A549 (cell line): ENCODE measurements around the gene PREX1. TPM values are rescaled to one million over a fixed set of nuclear protein-coding genes. Genes with fewer than 3 reads are reported as not detected.

Source experiments
- ATAC-seq, 2 experiments: fragments of 200-7000 bp in 1 of 2; fragments of >200 bp in 1 of 2; cut with Nextera tagmentation in 1 of 2; cut with Tn5 transposase in 1 of 2; 3 replicates each; pipeline versions ENCODE4 v1.8.0 to v1.9.1; 2018 to 2020; ENCODE audit warnings: mild to moderate bottlenecking in 1 of 2, moderate library complexity in 1 of 2
- CTCF ChIA-PET: fragments of 300-600 bp; sonication (Branson Sonifier 250); formaldehyde crosslinking; extraction: SDS; loops from one replicate; lab custom pipeline; 2021; ENCODE audit warnings: antibody characterized with exemption, inconsistent platforms; lab: Yijun Ruan, JAX
- POLR2A ChIA-PET: fragments of 350-600 bp; formaldehyde crosslinking; extraction: SDS; loops from one replicate; lab custom pipeline; 2021; ENCODE audit warnings: antibody characterized with exemption, inconsistent platforms; lab: Yijun Ruan, JAX
- DNase-seq, 2 experiments: peaks; one replicate each; pipeline versions ENCODE4 v3.0.0 to v3.0.0-alpha.2; 2011 to 2016; ENCODE audit warnings: low read depth in 1 of 2, low spot score in 1 of 2
- FAIRE-seq: peaks from 2 replicates; lab custom pipeline; 2011; peaks lifted over from hg19 to GRCh38; lab: Jason Lieb, UNC
- H3K27ac ChIP-seq, 2 experiments: fragments of >200 bp; sonication (Bioruptor Twin); formaldehyde crosslinking; 3 replicates each; pipeline ENCODE4 v1.5.1; 2016 to 2017
- H3K4me1 ChIP-seq: fragments of >200 bp; sonication (Bioruptor Twin); formaldehyde crosslinking; 3 replicates; pipeline ENCODE4 v1.6.1; 2016
- H3K4me2 ChIP-seq: fragments of >200 bp; sonication (Bioruptor Twin); formaldehyde crosslinking; 3 replicates; pipeline ENCODE4 v1.6.1; 2016
- H3K4me3 ChIP-seq: fragments of >200 bp; sonication (Bioruptor Twin); formaldehyde crosslinking; 3 replicates; pipeline ENCODE4 v1.5.1; 2016
- H3K9me3 ChIP-seq: fragments of >200 bp; sonication (Bioruptor Twin); formaldehyde crosslinking; 3 replicates; pipeline ENCODE4 v1.6.1; 2016
- ATOH8 ChIP-seq: fragments of 250-450 bp; sonication (Bioruptor Pico); IDR thresholded peaks from 2 replicates; pipeline ENCODE4 v1.5.0; 2020; ENCODE audit warnings: low read depth, mild to moderate bottlenecking, moderate library complexity
- BHLHE40 ChIP-seq: IDR thresholded peaks from 2 replicates; pipeline ENCODE4 v1.6.1; 2012; ENCODE audit warnings: low read depth, low read length, inconsistent platforms
- CBX8 ChIP-seq: fragments of 200-600 bp; sonication (generic); IDR thresholded peaks from 2 replicates; pipeline ENCODE4 v1.6.1; 2016
- CHD2 ChIP-seq: fragments of 150-350 bp; IDR thresholded peaks from 2 replicates; pipeline ENCODE4 v1.6.1; 2014; ENCODE audit warnings: low read length; ENCODE audit not compliant: partially characterized antibody
- EHMT2 ChIP-seq: fragments of 200-600 bp; sonication (generic); IDR thresholded peaks from 2 replicates; pipeline ENCODE4 v1.6.1; 2016; ENCODE audit warnings: antibody characterized with exemption, low read depth, mild to moderate bottlenecking, moderate library complexity
- EP300 ChIP-seq, 2 experiments: fragments of >200 bp; sonication (Bioruptor Twin); formaldehyde crosslinking; IDR thresholded peaks; 2 replicates in 1 of 2; 3 replicates in 1 of 2; pipeline ENCODE4 v1.6.1; 2016 to 2017
- FOXS1 ChIP-seq: fragments of 250-450 bp; sonication (Bioruptor Pico); IDR thresholded peaks from 2 replicates; pipeline ENCODE4 v1.5.0; 2020; ENCODE audit warnings: mild to moderate bottlenecking, moderate library complexity
- HEYL ChIP-seq: fragments of 250-450 bp; sonication (Bioruptor Pico); IDR thresholded peaks from 2 replicates; pipeline ENCODE4 v1.8.0; 2021; ENCODE audit warnings: mild to moderate bottlenecking, moderate library complexity
- JUN ChIP-seq, 2 experiments: fragments of >200 bp; sonication (Bioruptor Twin); formaldehyde crosslinking; IDR thresholded peaks; 2 replicates in 1 of 2; 3 replicates in 1 of 2; pipeline ENCODE4 v1.6.1; 2016 to 2017
- JUNB ChIP-seq: fragments of >200 bp; sonication (Bioruptor Twin); formaldehyde crosslinking; IDR thresholded peaks from 2 replicates; pipeline ENCODE4 v1.6.1; 2016
- KDM1A ChIP-seq: fragments of 200-600 bp; sonication (generic); IDR thresholded peaks from 2 replicates; pipeline ENCODE4 v1.6.1; 2016; ENCODE audit warnings: low read depth, mild to moderate bottlenecking
- MYC ChIP-seq: IDR thresholded peaks from 2 replicates; pipeline ENCODE4 v1.6.1; 2012; ENCODE audit warnings: mild to moderate bottlenecking, inconsistent platforms, low read length, improper control_type of control experiment, borderline replicate concordance
- NFE2L2 ChIP-seq: fragments of 150-350 bp; conservative IDR thresholded peaks from 2 replicates; pipeline ENCODE4 v1.6.1; 2014; ENCODE audit warnings: low read length
- POLR2A ChIP-seq: IDR thresholded peaks from 2 replicates; pipeline ENCODE4 v1.6.1; 2012; ENCODE audit warnings: mild to moderate bottlenecking, low read length
- RARB ChIP-seq: fragments of 250-450 bp; sonication (Bioruptor Pico); IDR thresholded peaks from 2 replicates; pipeline ENCODE4 v1.8.0; 2021; ENCODE audit warnings: mild to moderate bottlenecking, moderate library complexity
- RFX5 ChIP-seq: fragments of 450-650 bp; IDR thresholded peaks from 2 replicates; pipeline ENCODE4 v1.7.1; 2014; ENCODE audit warnings: antibody characterized with exemption, mild to moderate bottlenecking, moderate library complexity
- TP53 ChIP-seq: fragments of 250-450 bp; sonication (Bioruptor Pico); IDR thresholded peaks from 2 replicates; pipeline ENCODE4 v1.5.0; 2021; ENCODE audit warnings: mild to moderate bottlenecking, moderate library complexity
- ZC3H11A ChIP-seq: fragments of 450-650 bp; IDR thresholded peaks from 2 replicates; pipeline ENCODE4 v1.6.1; 2014; ENCODE audit warnings: antibody characterized with exemption, mild to moderate bottlenecking
- WGBS: methylation state at CpG from one replicate; pipeline ENCODE4 v1.1.6; 2017; ENCODE audit errors: missing lambda C conversion rate; 5-methylcytosine and 5-hydroxymethylcytosine counted together
- polyA plus RNA-seq, 4 experiments: library from polyadenylated mRNA; depleted of rRNA in 3 of 4; stranded (reverse); fragments of >200 nt; fragmentation: RNase III in 1 of 4; extraction: RNeasy Plus Mini Kit Qiagen cat#74134 plus additional on column Dnase treatment in 1 of 4; gene quantifications; 2 replicates in 3 of 4; 3 replicates in 1 of 4; pipeline ENCODE4 v1.2.3, GENCODE V29; 2011 to 2017
- TF ChIP-seq, protein P1 (sequence below): fragments of 150-350 bp; IDR thresholded peaks from 2 replicates; pipeline ENCODE4 v1.6.1; 2014; ENCODE audit warnings: low read depth, mild to moderate bottlenecking, low read length
- TF ChIP-seq, protein P2 (sequence below): IDR thresholded peaks from 2 replicates; pipeline ENCODE4 v1.6.1; 2012

The PREX1 gene
- polyA plus RNA-seq, 2 of the 4 experiments (the other 2 are of a cell fraction): 3.6 to 4.2 TPM

DNA sequence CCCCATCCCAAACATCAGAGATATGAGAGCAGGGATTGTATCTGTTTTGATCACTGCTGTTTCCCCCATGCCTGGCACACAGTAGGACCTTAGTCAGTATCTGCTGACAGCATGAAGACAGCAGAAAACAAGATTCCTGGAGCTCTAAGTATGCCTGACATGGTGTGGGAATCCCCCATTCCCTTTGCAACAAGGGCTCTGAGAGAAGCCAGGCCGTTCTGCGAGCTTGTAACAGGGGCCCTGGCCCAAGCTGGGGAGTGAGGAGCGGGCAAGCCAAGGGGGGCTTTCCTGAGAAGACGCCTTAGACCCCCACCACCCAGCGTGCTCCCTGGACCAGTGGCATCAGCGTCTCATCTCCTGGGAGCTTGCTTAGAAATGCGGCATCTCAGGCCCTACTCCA, 25.2 kb downstream of the PREX1 start:
- H3K4me1 ChIP-seq: no peaks in the 10 kb centered on the region
- no peak for ATAC-seq
- peaks cover 18% of the 10 kb centered on the region for H3K9me3 ChIP-seq
- POLR2A ChIA-PET: no interaction called here
- no peak overlapping the region for H3K27ac ChIP-seq
- DNase-seq: no peak
- FAIRE-seq: no peak
- H3K4me3 ChIP-seq: no peak overlapping the region
- CTCF ChIA-PET: interaction anchor here (0.6 to 2.1 kb wide), 4 partner anchors 11 to 145 kb away, joined by 3 to 7 read pairs (median 4); no protein-coding TSS in a partner anchor
- TF ChIP-seq BHLHE40: no peak
- TF ChIP-seq HEYL (CRISPR knock-in tag): no peak
- TF ChIP-seq EHMT2: no peak
- TF ChIP-seq ATOH8 (CRISPR knock-in tag): no peak
- no peak for TF ChIP-seq MYC
- TF ChIP-seq JUN (IDR thresholded peaks at IDR 0.05): no peak
- no peak for TF ChIP-seq FOXS1 (CRISPR knock-in tag)
- TF ChIP-seq, protein P1, sequence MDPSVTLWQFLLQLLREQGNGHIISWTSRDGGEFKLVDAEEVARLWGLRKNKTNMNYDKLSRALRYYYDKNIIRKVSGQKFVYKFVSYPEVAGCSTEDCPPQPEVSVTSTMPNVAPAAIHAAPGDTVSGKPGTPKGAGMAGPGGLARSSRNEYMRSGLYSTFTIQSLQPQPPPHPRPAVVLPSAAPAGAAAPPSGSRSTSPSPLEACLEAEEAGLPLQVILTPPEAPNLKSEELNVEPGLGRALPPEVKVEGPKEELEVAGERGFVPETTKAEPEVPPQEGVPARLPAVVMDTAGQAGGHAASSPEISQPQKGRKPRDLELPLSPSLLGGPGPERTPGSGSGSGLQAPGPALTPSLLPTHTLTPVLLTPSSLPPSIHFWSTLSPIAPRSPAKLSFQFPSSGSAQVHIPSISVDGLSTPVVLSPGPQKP: no peak
- TF ChIP-seq, all 56 proteins: peak for 0
- H3K4me2 ChIP-seq: no peak overlapping the region
- 88% methylated on average over 7 of the region's 7 CpGs for WGBS

GRCh38 chr20:48802216-48802615, 25.6 kb downstream of the PREX1 start:
- Histone ChIP-seq H3K4me2 (no peak overlapping the region), H3K4me1 (no peaks in the 10 kb centered on the region), H3K27ac (no peak overlapping the region), H3K4me3 (no peak overlapping the region), H3K9me3 (peaks cover 14% of the 10 kb centered on the region)
- 38% methylated on average over 2 of the region's 2 CpGs for WGBS
- no peak for FAIRE-seq
- POLR2A ChIA-PET: no interaction called here
- ATAC-seq: no peak
- DNase-seq: no peak
- CTCF ChIA-PET: interaction anchor here (1.0 to 2.1 kb wide), 3 partner anchors 12 to 145 kb away, joined by 4 to 7 read pairs (median 4); no protein-coding TSS in a partner anchor
- TF ChIP-seq NFE2L2: no peak
- TF ChIP-seq, protein P2, sequence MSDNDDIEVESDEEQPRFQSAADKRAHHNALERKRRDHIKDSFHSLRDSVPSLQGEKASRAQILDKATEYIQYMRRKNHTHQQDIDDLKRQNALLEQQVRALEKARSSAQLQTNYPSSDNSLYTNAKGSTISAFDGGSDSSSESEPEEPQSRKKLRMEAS: no peak
- no peak for TF ChIP-seq EP300 (IDR thresholded peaks at IDR 0.05)
- no peak for TF ChIP-seq RARB (CRISPR knock-in tag)
- no peak for TF ChIP-seq MYC
- TF ChIP-seq JUNB: no peak
- no peak for TF ChIP-seq RFX5
- TF ChIP-seq POLR2A: no peak
- TF ChIP-seq TP53 (CRISPR knock-in tag): no peak
- TF ChIP-seq ZC3H11A: no peak
- TF ChIP-seq CHD2: no peak

GRCh38 chr20:48801197-48801596, 26.6 kb downstream of the PREX1 start:
- ChIA-PET CTCF (interaction anchor here (0.8 to 1.2 kb wide), 3 partner anchors 16 to 32 kb away, joined by 3 read pairs; partner anchors contain the start of gene PREX1), POLR2A (interaction anchor here (0.5 kb wide), 1 partner anchor 249 kb away, joined by 8 read pairs; no protein-coding TSS in a partner anchor)
- H3K27ac ChIP-seq: no peak overlapping the region
- H3K4me3 ChIP-seq: no peak overlapping the region
- no peak for TF ChIP-seq HEYL (CRISPR knock-in tag)
- no peak for TF ChIP-seq KDM1A
- TF ChIP-seq, all 56 proteins: peak for 0
- 94% methylated on average over 8 of the region's 10 CpGs for WGBS
- Histone ChIP-seq H3K4me1 (peaks cover 2% of the 10 kb centered on the region; the same call in 1 of the 3 replicates), H3K9me3 (peaks cover 4% of the 10 kb centered on the region; the same call in 2 of the 3 replicates), H3K4me2 (no peak overlapping the region)
- no peak; a peak in 1 of 6 replicates for ATAC-seq
- FAIRE-seq: no peak
- no peak for DNase-seq

DNA sequence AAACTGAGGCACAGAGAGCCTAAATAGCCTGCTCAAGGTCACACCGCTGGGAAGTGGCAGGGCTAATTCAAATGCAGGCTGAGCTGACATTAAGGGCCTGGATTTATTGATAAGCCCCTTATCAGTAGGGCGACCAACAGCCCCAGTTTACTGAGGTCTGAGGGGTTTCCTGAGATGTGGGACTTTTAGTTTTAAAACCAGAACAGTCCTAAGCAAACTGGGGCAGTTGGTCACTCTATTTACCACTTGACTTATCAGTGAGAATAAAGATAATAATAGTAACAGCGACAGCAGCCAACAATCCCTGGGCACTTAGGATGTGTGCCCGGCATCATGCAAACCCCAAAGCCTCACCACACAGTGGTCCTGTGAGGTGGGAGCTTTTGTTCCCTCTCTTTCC, 27.6 kb downstream of the PREX1 start:
- Histone ChIP-seq H3K4me2 (no peak overlapping the region), H3K9me3 (no peaks in the 10 kb centered on the region), H3K27ac (no peak overlapping the region), H3K4me3 (no peak overlapping the region)
- CTCF ChIA-PET: interaction anchor here (1.2 to 1.6 kb wide), 4 partner anchors 10 to 143 kb away, joined by 3 to 8 read pairs (median 3); no protein-coding TSS in a partner anchor
- FAIRE-seq (no peak), ATAC-seq (no peak), DNase-seq (no peak)
- POLR2A ChIA-PET: no interaction called here
- TF ChIP-seq EHMT2 (no peak), CBX8 (no peak), EP300 (IDR thresholded peaks at IDR 0.05) (no peak)
- TF ChIP-seq, all 56 proteins: peak for 0
- H3K4me1 ChIP-seq: peaks cover 11% of the 10 kb centered on the region; the same call in 2 of the 3 replicates
- 81% methylated on average over 4 of the region's 4 CpGs for WGBS
